ENCODE results near the gene RAD51B. TPM values are rescaled to one million over a fixed set of nuclear protein-coding genes. Genes with fewer than 3 reads are reported as not detected.

The RAD51B gene
- total RNA-seq, 6 experiments from 2014 or later: 2.7 to 5.8 (median 4.3) TPM

DNA sequence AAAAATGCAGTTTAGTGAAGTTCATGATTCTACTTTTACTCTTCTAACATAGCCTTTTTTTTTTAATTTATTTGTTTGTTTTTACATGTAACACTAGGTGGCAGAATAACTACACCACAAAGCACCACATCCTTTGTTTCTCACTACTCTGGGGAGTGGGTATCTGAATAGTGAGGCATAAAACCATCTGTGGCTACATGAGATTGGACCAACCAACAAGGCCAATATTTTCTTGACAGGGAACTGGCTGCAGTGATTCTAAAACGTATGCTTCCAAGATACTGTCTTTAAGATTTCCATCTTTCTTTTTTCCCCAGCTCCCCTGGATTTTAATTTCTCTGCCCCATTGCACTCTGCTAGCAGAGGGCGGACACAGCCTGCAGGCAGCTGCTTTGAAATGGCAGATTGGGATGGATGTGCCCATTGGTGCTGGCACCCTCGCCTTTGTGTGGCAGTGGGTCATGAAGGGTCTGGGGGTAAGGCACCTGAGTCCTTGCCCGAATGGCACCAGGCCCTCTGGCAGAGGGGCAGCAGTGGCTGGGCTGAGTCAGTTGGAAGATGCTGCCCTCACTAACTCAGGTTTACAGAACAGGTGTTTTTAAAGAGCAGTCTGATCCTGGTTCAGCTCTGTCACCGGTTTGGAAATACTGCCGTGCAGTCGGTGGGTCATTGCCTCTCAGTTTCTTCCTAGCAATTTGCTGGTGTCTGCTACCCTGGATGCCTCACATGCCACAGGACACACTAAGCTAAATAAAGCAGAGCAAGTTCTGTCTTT is 429.1 kb downstream of the RAD51B start:
- intact Hi-C loops (cut with DNase I): loop anchor here in 1 of 2 donors (5.0 to 10.0 kb wide), 2 partner anchors 54 to 569 kb away; no protein-coding TSS in a partner anchor
- H3K4me3 ChIP-seq: no peak overlapping the region
- TF ChIP-seq, protein P1, sequence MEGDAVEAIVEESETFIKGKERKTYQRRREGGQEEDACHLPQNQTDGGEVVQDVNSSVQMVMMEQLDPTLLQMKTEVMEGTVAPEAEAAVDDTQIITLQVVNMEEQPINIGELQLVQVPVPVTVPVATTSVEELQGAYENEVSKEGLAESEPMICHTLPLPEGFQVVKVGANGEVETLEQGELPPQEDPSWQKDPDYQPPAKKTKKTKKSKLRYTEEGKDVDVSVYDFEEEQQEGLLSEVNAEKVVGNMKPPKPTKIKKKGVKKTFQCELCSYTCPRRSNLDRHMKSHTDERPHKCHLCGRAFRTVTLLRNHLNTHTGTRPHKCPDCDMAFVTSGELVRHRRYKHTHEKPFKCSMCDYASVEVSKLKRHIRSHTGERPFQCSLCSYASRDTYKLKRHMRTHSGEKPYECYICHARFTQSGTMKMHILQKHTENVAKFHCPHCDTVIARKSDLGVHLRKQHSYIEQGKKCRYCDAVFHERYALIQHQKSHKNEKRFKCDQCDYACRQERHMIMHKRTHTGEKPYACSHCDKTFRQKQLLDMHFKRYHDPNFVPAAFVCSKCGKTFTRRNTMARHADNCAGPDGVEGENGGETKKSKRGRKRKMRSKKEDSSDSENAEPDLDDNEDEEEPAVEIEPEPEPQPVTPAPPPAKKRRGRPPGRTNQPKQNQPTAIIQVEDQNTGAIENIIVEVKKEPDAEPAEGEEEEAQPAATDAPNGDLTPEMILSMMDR (IDR thresholded peaks at IDR 0.05): peak; percentile 58 to 75 (median 60)
- TF ChIP-seq POLR2A (IDR thresholded peaks at IDR 0.05): no peak
- peak; percentile 72 to 82 (median 76) for ATAC-seq
- WGBS (ENCODE audit: insufficient coverage, low coverage, low lambda C conversion rate, missing lambda C conversion rate): 13% methylated on average over 5 of the region's 7 CpGs
- H3K27ac ChIP-seq: peak overlapping the region; percentile 66 to 77 (median 72)
- peak in 2 of 3 donors; percentile 23 to 58 for DNase-seq
- H3K9me3 ChIP-seq: no peaks in the 10 kb centered on the region
- H3K4me1 ChIP-seq: peaks cover 0 to 45% (median 15%) of the 10 kb centered on the region in 4 donors
- H3K36me3 ChIP-seq: no peaks in the 10 kb centered on the region
- H3K27me3 ChIP-seq: no peaks in the 10 kb centered on the region

- Histone ChIP-seq H3K27me3 (no peaks in the 10 kb centered on the region), H3K36me3 (no peaks in the 10 kb centered on the region), H3K4me1 (peaks cover 0 to 45% (median 15%) of the 10 kb centered on the region in 4 donors), H3K9me3 (no peaks in the 10 kb centered on the region), H3K27ac (peak overlapping the region in 2 of 3 donors; percentile 72 to 77), H3K4me3 (no peak overlapping the region)
- intact Hi-C loops (cut with DNase I): loop anchor here (5.0 to 10.0 kb wide), 3 partner anchors 55 to 567 kb away; no protein-coding TSS in a partner anchor
- ATAC-seq: peak in 1 of 4 donors; percentile 12
- TF ChIP-seq, protein P1 (IDR thresholded peaks at IDR 0.05): no peak
- no peak for TF ChIP-seq POLR2A (IDR thresholded peaks at IDR 0.05)
- no peak for DNase-seq
- 29% methylated on average over 3 of the region's 3 CpGs for WGBS (ENCODE audit: insufficient coverage, low coverage, low lambda C conversion rate, missing lambda C conversion rate)
Observed at GRCh38 chr14:68249661-68250451, 430.3 kb downstream of the RAD51B start.

- Histone ChIP-seq H3K36me3 (no peaks in the 10 kb centered on the region), H3K4me1 (peaks cover 0 to 44% (median 15%) of the 10 kb centered on the region in 4 donors), H3K27me3 (no peaks in the 10 kb centered on the region), H3K27ac (peak overlapping the region in 2 of 3 donors; percentile 72 to 77), H3K9me3 (no peaks in the 10 kb centered on the region), H3K4me3 (no peak overlapping the region)
- ATAC-seq (no peak), DNase-seq (no peak)
- TF ChIP-seq, protein P1 (IDR thresholded peaks at IDR 0.05): peak in 1 of 4 donors; percentile 13
- TF ChIP-seq POLR2A (IDR thresholded peaks at IDR 0.05): no peak
- intact Hi-C loops (cut with DNase I): loop anchor here in 1 of 2 donors (10.0 kb wide), 1 partner anchor 564 kb away; no protein-coding TSS in a partner anchor
- 73% methylated on average over 4 of the region's 4 CpGs for WGBS (ENCODE audit: insufficient coverage, low coverage, low lambda C conversion rate, missing lambda C conversion rate)
Observed at GRCh38 chr14:68250927-68251768, 431.6 kb downstream of the RAD51B start.

DNA sequence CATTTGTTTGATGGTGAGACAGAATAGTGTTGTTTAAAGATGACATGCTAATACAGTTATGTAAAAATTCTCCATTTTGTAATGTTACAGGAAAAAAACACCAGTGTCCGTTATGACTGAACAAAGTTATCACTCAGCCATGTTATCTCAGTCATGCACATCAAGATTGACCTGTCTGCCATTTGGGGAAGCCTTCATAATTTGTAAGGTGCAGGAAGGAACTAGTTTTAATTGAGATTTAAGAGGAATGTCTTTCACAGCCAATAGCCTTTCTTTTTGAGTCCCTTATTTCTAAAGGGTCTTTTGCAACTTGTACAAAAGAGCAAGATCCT is 432.2 kb downstream of the RAD51B start:
- ATAC-seq: no peak
- no peak for DNase-seq
- H3K4me3 ChIP-seq: no peak overlapping the region
- WGBS (ENCODE audit: insufficient coverage, low coverage, low lambda C conversion rate, missing lambda C conversion rate): 50% methylated on average over 1 of the region's 1 CpG
- peaks cover 0 to 39% (median 13%) of the 10 kb centered on the region in 4 donors for H3K4me1 ChIP-seq
- H3K36me3 ChIP-seq: no peaks in the 10 kb centered on the region
- intact Hi-C loops (cut with DNase I): loop anchor here in 1 of 2 donors (10.0 kb wide), 1 partner anchor 563 kb away; no protein-coding TSS in a partner anchor
- H3K27me3 ChIP-seq: no peaks in the 10 kb centered on the region
- H3K27ac ChIP-seq: no peak overlapping the region
- TF ChIP-seq POLR2A (IDR thresholded peaks at IDR 0.05): no peak
- TF ChIP-seq, protein P1 (IDR thresholded peaks at IDR 0.05): no peak
- H3K9me3 ChIP-seq: no peaks in the 10 kb centered on the region
